Uterus (tissue), 4 donors: ENCODE measurements around the gene MAZ. TPM values are rescaled to one million over a fixed set of nuclear protein-coding genes. Genes with fewer than 3 reads are reported as not detected.
A peak's percentile ranks its signal among the peaks of the same experiment; 100 is the strongest.

ENCODE experiments used
- DNase-seq, 2 donors: peaks; one replicate each; pipeline ENCODE4 v3.0.0-alpha.2; 2019 to 2020
- H3K27ac ChIP-seq, 2 donors: fragments of 200-600 bp; sonication (generic); 1 replicate in 1 of 2; 2 replicates in 1 of 2; pipeline ENCODE4 v1.5.1; 2016 to 2018
- H3K27me3 ChIP-seq, 2 donors: fragments of 200-600 bp; sonication (generic); one replicate each; pipeline ENCODE4 v1.5.1; 2018 to 2019; ENCODE audit warnings: control low read depth in 1 of 2
- H3K36me3 ChIP-seq, 2 donors: fragments of 200-600 bp; sonication (generic); one replicate each; pipeline ENCODE4 v1.5.1; 2019; ENCODE audit warnings: control low read depth in 1 of 2
- H3K4me1 ChIP-seq, 2 donors: fragments of 200-600 bp; sonication (generic); one replicate each; pipeline ENCODE4 v1.5.1; 2018 to 2019; ENCODE audit warnings: control low read depth in 1 of 2
- H3K4me3 ChIP-seq, 2 donors: fragments of 200-600 bp; sonication (generic); 1 replicate in 1 of 2; 2 replicates in 1 of 2; pipeline ENCODE4 v1.5.1; 2018 to 2019; ENCODE audit warnings: mild to moderate bottlenecking in 1 of 2
- H3K9me3 ChIP-seq, 2 donors: fragments of 200-600 bp; sonication (generic); one replicate each; pipeline ENCODE4 v1.5.1; 2019; ENCODE audit warnings: control low read depth in 1 of 2
- POLR2A ChIP-seq, 2 donors: fragments of 450-650 bp; IDR thresholded peaks; one replicate each; pipeline ENCODE4 v1.6.1; 2016; ENCODE audit warnings: antibody characterized with exemption in 2 of 2, mild to moderate bottlenecking in 1 of 2, moderate library complexity in 1 of 2
- intact Hi-C: fragments of 100-400 bp; cut with DNase I; formaldehyde crosslinking; loops from one replicate; pipeline ENCODE4 v1.15.1; 2023; ENCODE audit warnings: low total_unique reads
- total RNA-seq, 4 donors: library from RNA; depleted of rRNA in 3 of 4; stranded (reverse); fragments of >200 nt in 3 of 4; gene quantifications; one replicate each; pipeline versions ENCODE4 v1.1.0 to v1.2.4, GENCODE V29; 2014 to 2023
- TF ChIP-seq, protein P1 (sequence below), 4 experiments: fragments of 200-600 bp in 2 of 4; fragments of 450-650 bp in 2 of 4; sonication (generic) in 2 of 4; IDR thresholded peaks; one replicate each; pipeline ENCODE4 v1.5.1; 2016 to 2019; ENCODE audit warnings: antibody characterized with exemption in 4 of 4, mild to moderate bottlenecking in 2 of 4, moderate library complexity in 1 of 4
- donor health status: DM: yes; HTN: yes; CAD: no.

MAZ gene
- total RNA-seq, 4 donors from 2014 or later, result 32.8 to 200 (median 67.5) TPM

DNA sequence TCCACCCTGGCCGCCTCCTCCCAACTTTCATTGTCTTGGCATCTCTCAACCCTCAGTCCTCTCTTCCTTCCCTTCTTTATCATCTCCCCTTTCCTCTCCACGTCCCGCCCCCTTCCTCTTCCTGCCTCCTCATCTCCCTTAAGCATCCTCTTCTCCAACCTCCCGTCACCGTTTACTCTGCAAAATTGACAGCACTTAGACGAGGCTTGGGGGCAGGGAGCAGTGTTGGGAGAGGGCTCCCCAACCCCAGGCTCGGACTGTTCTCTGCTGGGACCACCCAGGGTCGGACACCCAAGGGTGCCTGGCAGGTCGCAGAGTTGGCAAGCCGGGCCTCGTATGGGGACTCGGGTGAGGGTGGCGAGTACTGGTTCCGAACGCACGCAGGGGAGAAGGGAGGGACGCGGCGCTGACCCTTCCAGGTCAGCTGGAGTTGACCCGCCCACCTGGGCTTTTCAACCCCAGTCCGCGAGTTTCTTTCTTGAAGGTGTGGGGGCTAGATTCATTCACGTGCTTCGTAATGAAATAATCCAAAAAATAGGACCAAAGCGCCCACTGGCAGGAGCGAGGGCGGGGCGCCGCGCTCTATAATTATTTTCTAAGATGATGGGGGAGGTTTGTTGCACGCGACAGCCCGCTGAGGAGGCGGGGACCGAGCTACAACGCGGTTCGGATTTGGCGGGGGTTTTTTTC, 8.8 kb downstream of the MAZ start:
- Histone ChIP-seq H3K27me3 (no peaks in the 10 kb centered on the region), H3K9me3 (no peaks in the 10 kb centered on the region), H3K27ac (peak overlapping the region; percentile 96 to 99), H3K4me1 (peaks cover 0 to 18% of the 10 kb centered on the region in 2 donors), H3K36me3 (no peaks in the 10 kb centered on the region), H3K4me3 (peak overlapping the region; percentile 72 to 90)
- peak; percentile 50 to 58 for DNase-seq
- TF ChIP-seq POLR2A (IDR thresholded peaks at IDR 0.05), result no peak
- TF ChIP-seq, protein P1, sequence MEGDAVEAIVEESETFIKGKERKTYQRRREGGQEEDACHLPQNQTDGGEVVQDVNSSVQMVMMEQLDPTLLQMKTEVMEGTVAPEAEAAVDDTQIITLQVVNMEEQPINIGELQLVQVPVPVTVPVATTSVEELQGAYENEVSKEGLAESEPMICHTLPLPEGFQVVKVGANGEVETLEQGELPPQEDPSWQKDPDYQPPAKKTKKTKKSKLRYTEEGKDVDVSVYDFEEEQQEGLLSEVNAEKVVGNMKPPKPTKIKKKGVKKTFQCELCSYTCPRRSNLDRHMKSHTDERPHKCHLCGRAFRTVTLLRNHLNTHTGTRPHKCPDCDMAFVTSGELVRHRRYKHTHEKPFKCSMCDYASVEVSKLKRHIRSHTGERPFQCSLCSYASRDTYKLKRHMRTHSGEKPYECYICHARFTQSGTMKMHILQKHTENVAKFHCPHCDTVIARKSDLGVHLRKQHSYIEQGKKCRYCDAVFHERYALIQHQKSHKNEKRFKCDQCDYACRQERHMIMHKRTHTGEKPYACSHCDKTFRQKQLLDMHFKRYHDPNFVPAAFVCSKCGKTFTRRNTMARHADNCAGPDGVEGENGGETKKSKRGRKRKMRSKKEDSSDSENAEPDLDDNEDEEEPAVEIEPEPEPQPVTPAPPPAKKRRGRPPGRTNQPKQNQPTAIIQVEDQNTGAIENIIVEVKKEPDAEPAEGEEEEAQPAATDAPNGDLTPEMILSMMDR (IDR thresholded peaks at IDR 0.05), result no peak
- intact Hi-C loops, result no loop called here

DNA sequence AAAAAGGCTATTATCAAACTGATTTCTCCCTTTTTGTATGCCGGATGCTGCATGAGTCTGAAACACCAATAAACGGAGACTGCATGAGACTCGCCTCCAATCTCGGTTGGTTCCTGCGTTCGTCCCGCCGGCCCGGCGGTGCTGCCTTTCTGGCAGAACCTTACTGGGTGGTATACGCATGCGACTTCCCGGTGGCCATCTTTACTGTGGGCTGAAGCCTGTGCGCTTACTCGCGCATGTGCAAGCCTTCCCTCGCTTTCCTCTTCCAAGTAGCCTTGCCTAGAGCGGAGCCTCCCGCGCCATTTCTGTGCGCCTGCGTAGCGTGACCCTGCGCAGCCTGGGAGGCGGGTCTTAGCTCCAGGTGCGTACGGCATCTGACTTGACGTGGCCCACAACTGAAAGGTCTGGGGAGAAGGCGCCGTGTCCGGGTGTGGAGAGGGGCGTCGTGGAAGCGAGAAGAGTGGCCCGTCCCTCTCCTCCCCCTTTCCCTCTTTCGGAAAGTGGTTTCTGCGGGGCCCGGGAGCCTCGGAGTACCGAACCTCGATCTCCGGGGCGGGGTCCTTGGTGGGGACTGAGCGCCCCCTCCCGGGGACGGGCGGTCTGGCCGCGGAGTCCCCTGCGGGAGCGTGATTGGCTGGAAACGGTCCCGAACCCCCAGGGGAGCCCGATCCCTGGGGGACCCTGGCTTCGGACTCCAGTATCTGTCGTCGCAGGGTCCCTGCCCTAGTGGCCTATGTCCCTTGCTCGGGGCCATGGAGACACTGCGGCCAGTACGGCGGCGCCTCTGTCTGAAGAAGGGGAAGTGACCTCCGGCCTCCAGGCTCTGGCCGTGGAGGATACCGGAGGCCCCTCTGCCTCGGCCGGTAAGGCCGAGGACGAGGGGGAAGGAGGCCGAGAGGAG, 9.7 kb downstream of the MAZ start, which contains the start of gene PAGR1:
Gene PAGR1, plus strand, starts transcription at position 360 of the 901 bp plus-strand sequence. Its CDS starts 374 bp downstream, at position 734.
- Histone ChIP-seq H3K9me3 (no peaks in the 10 kb centered on the region), H3K4me1 (peaks cover 0 to 11% of the 10 kb centered on the region in 2 donors), H3K36me3 (no peaks in the 10 kb centered on the region), H3K27me3 (no peaks in the 10 kb centered on the region), H3K27ac (peak within 1 kb of the TSS; percentile 96 to 99), H3K4me3 (peak within 1 kb of the TSS; percentile 72 to 90)
- TF ChIP-seq, protein P1 (IDR thresholded peaks at IDR 0.05), result peak; percentile 85 to 91 (median 88)
- TF ChIP-seq POLR2A (IDR thresholded peaks at IDR 0.05), result peak; percentile 73 to 74
- intact Hi-C loops, result no loop called here
- peak; percentile 99 to 100 for DNase-seq

DNA sequence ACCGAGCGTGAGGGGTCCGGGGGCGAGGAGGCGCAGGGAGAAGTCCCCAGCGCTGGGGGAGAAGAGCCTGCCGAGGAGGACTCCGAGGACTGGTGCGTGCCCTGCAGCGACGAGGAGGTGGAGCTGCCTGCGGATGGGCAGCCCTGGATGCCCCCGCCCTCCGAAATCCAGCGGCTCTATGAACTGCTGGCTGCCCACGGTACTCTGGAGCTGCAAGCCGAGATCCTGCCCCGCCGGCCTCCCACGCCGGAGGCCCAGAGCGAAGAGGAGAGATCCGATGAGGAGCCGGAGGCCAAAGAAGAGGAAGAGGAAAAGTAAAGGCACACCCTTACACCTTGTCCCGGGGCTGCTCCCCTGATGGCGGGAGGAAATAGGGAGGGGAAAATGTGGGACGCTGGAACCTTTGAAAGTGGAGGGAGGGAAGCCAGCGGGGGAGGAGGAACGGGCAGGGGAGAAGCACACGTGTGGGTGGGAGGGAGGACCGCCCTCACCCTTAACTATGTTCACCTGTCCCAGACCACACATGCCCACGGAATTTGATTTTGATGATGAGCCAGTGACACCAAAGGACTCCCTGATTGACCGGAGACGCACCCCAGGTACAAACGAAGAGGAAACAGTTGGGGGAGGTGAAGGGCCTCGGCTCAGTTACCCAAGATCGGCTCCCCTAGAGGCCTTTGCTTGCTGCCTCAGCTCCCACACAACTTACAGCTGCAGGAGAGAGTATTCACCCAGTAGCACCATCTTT, 10.5 kb downstream of the MAZ start:
- H3K27me3 ChIP-seq, result no peaks in the 10 kb centered on the region
- peak overlapping the region; percentile 72 to 90 for H3K4me3 ChIP-seq
- peak; percentile 63 to 65 for DNase-seq
- H3K36me3 ChIP-seq, result no peaks in the 10 kb centered on the region
- intact Hi-C loops, result no loop called here
- H3K9me3 ChIP-seq, result no peaks in the 10 kb centered on the region
- TF ChIP-seq, protein P1 (IDR thresholded peaks at IDR 0.05), result no peak
- TF ChIP-seq POLR2A (IDR thresholded peaks at IDR 0.05), result no peak
- H3K27ac ChIP-seq, result peak overlapping the region; percentile 96 to 99
- peaks cover 0 to 11% of the 10 kb centered on the region in 2 donors for H3K4me1 ChIP-seq

DNA sequence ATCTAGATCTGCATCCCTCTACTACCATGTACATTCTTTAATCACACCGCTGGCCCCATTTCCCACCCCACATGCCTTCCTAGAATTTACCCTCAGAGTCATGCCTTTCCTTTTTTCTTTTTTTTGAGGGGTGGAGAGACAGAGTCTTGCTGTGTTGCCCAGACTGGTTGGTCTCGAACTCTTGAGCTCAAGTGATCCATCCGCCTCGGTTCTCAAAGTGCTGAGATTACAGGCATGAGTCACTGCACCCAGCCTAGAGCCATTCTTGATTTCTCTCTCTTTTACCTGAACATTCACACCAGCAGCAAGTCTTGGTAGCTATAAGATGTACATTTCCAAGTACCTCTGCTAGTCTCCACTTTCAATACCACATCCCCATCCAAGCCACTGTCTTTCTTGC, 11.8 kb downstream of the MAZ start:
- Histone ChIP-seq H3K36me3 (no peaks in the 10 kb centered on the region), H3K27ac (no peak overlapping the region), H3K27me3 (no peaks in the 10 kb centered on the region), H3K4me3 (no peak overlapping the region), H3K4me1 (peaks cover 4 to 7% of the 10 kb centered on the region in 2 donors), H3K9me3 (no peaks in the 10 kb centered on the region)
- intact Hi-C loops, result no loop called here
- TF ChIP-seq, protein P1 (IDR thresholded peaks at IDR 0.05), result no peak
- no peak for TF ChIP-seq POLR2A (IDR thresholded peaks at IDR 0.05)
- DNase-seq, result no peak
